Uterus (tissue), 2 donors: ENCODE results near the gene MLH1.

ENCODE experiments used
- CTCF ChIP-seq, 4 experiments: fragments of 200-600 bp in 2 of 4; fragments of 450-650 bp in 2 of 4; sonication (generic) in 2 of 4; IDR thresholded peaks; one replicate each; pipeline ENCODE4 v1.5.1; 2016 to 2019; ENCODE audit warnings: antibody characterized with exemption in 4 of 4, mild to moderate bottlenecking in 2 of 4, moderate library complexity in 1 of 4
- POLR2A ChIP-seq, 2 donors: fragments of 450-650 bp; IDR thresholded peaks; one replicate each; pipeline ENCODE4 v1.6.1; 2016; ENCODE audit warnings: antibody characterized with exemption in 2 of 2, mild to moderate bottlenecking in 1 of 2, moderate library complexity in 1 of 2

GRCh38 chr3:37099469-37099868, 106.2 kb downstream of the MLH1 start:
- TF ChIP-seq POLR2A (IDR thresholded peaks at IDR 0.05): no peak
- no peak for TF ChIP-seq CTCF (IDR thresholded peaks at IDR 0.05)
